Measurements from ENCODE around the gene C16orf78. TPM values are rescaled to one million over a fixed set of nuclear protein-coding genes. Genes with fewer than 3 reads are reported as not detected.

Gene C16orf78
- polyA plus RNA-seq, 1 donor (not counting 4 experiments of a cell fraction or from before 2014, with no cell fraction given): not detected

DNA sequence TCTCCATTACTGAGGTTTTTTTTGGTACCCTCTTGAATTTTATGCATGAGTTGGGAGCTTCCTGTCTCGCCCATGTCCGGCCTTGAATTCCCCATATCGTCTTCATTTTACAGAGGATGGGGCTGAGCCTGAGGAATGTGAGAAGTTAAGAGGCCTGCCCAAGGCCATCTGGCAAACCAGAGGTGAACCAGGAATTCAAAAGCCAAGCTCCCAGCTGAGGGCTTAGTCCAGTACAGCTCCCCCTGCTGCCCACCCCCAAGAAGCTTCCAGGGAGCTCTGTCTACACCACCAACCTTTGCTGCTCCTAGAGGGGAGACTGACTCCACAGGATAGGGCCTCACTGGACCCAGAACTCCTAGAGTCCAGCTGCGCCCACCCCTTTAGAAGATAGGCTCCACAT is 20.7 kb upstream of the C16orf78 start:
- H3K27ac ChIP-seq (ENCODE audit: control insufficient read depth, insufficient read depth, low read length): no peak overlapping the region
- no peaks in the 10 kb centered on the region for H3K36me3 ChIP-seq (ENCODE audit: control insufficient read depth in 2 of 2, extremely low read depth in 1 of 2, insufficient read depth in 2 of 2, low read length in 2 of 2)
- no peak overlapping the region for H3K9ac ChIP-seq (ENCODE audit: control insufficient read depth, extremely low read depth, insufficient read depth, low read length)
- H3K4me3 ChIP-seq (ENCODE audit: control insufficient read depth in 2 of 3, extremely low read depth in 1 of 3, insufficient read depth in 2 of 3, low read depth in 1 of 3, low read length in 3 of 3): no peak overlapping the region
- no peaks in the 10 kb centered on the region for H3K9me3 ChIP-seq (ENCODE audit: control insufficient read depth, low read depth, low read length)
- FAIRE-seq (no peak), DNase-seq (ENCODE audit: low read depth, low spot score) (no peak)
- H2AFZ ChIP-seq (ENCODE audit: control insufficient read depth, low read length): no peak overlapping the region
- H3K4me1 ChIP-seq (ENCODE audit: control insufficient read depth, extremely low read depth, insufficient read depth, low read length): no peaks in the 10 kb centered on the region
- dilution Hi-C loops (cut with MboI; ENCODE audit: extremely low pct_ligation_motif_present, low sequenced_read_pairs): no loop called here
- H3K79me2 ChIP-seq (ENCODE audit: control insufficient read depth, insufficient read depth, low read length): no peaks in the 10 kb centered on the region
- H3K9me1 ChIP-seq (ENCODE audit: control insufficient read depth, extremely low read depth, insufficient read depth, low read length): no peaks in the 10 kb centered on the region
- no peak for TF ChIP-seq EZH2 (IDR thresholded peaks at IDR 0.05; ENCODE audit: low read length)
- TF ChIP-seq, protein P1, sequence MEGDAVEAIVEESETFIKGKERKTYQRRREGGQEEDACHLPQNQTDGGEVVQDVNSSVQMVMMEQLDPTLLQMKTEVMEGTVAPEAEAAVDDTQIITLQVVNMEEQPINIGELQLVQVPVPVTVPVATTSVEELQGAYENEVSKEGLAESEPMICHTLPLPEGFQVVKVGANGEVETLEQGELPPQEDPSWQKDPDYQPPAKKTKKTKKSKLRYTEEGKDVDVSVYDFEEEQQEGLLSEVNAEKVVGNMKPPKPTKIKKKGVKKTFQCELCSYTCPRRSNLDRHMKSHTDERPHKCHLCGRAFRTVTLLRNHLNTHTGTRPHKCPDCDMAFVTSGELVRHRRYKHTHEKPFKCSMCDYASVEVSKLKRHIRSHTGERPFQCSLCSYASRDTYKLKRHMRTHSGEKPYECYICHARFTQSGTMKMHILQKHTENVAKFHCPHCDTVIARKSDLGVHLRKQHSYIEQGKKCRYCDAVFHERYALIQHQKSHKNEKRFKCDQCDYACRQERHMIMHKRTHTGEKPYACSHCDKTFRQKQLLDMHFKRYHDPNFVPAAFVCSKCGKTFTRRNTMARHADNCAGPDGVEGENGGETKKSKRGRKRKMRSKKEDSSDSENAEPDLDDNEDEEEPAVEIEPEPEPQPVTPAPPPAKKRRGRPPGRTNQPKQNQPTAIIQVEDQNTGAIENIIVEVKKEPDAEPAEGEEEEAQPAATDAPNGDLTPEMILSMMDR (optimal IDR thresholded peaks at IDR 0.05 in 1 of 3, IDR thresholded peaks at IDR 0.05 in 1 of 3, conservative IDR thresholded peaks at IDR 0.05 in 1 of 3; ENCODE audit: extremely low read depth in 1 of 3, insufficient read depth in 2 of 3, low read length in 3 of 3): peak in 2 of 3 experiments; percentile 17 to 23
- no peaks in the 10 kb centered on the region for H4K20me1 ChIP-seq (ENCODE audit: control insufficient read depth, extremely low read depth, insufficient read depth, low read length)
- no peak overlapping the region for H3K4me2 ChIP-seq (ENCODE audit: control insufficient read depth, extremely low read depth, insufficient read depth, low read depth, low read length)
- H3K27me3 ChIP-seq (ENCODE audit: control insufficient read depth, extremely low read depth, insufficient read depth, low read length): no peaks in the 10 kb centered on the region

DNA sequence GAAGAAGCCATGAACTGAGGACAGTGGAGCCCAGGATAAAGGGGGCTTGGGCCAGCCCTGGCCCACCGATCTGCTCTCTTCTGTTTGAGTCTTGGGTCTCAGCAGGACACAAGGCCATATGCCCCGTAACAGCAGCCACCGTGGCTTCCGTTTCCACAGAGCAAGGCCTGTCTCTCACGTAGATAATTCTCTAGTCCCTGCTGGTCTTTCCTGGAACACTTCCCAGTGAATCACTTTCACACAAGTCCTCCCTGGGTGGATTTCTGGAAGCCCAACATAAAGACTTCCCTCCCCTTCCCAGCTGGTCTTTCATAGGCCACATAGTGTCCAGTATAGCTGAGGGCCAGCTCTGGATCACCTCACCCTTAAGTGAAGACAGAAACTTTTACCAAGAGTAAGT is 19.9 kb upstream of the C16orf78 start:
- Histone ChIP-seq H3K9me1 (ENCODE audit: control insufficient read depth, extremely low read depth, insufficient read depth, low read length) (no peaks in the 10 kb centered on the region), H3K9ac (ENCODE audit: control insufficient read depth, extremely low read depth, insufficient read depth, low read length) (no peak overlapping the region), H3K36me3 (ENCODE audit: control insufficient read depth in 2 of 2, extremely low read depth in 1 of 2, insufficient read depth in 2 of 2, low read length in 2 of 2) (no peaks in the 10 kb centered on the region), H3K4me1 (ENCODE audit: control insufficient read depth, extremely low read depth, insufficient read depth, low read length) (no peaks in the 10 kb centered on the region), H2AFZ (ENCODE audit: control insufficient read depth, low read length) (no peak overlapping the region), H3K27me3 (ENCODE audit: control insufficient read depth, extremely low read depth, insufficient read depth, low read length) (no peaks in the 10 kb centered on the region), H3K27ac (ENCODE audit: control insufficient read depth, insufficient read depth, low read length) (no peak overlapping the region), H3K9me3 (ENCODE audit: control insufficient read depth, low read depth, low read length) (no peaks in the 10 kb centered on the region), H3K4me3 (ENCODE audit: control insufficient read depth in 2 of 3, extremely low read depth in 1 of 3, insufficient read depth in 2 of 3, low read depth in 1 of 3, low read length in 3 of 3) (no peak overlapping the region), H3K79me2 (ENCODE audit: control insufficient read depth, insufficient read depth, low read length) (no peaks in the 10 kb centered on the region), H4K20me1 (ENCODE audit: control insufficient read depth, extremely low read depth, insufficient read depth, low read length) (no peaks in the 10 kb centered on the region), H3K4me2 (ENCODE audit: control insufficient read depth, extremely low read depth, insufficient read depth, low read depth, low read length) (no peak overlapping the region)
- no peak for TF ChIP-seq EZH2 (IDR thresholded peaks at IDR 0.05; ENCODE audit: low read length)
- TF ChIP-seq, protein P1 (optimal IDR thresholded peaks at IDR 0.05 in 1 of 3, IDR thresholded peaks at IDR 0.05 in 1 of 3, conservative IDR thresholded peaks at IDR 0.05 in 1 of 3; ENCODE audit: extremely low read depth in 1 of 3, insufficient read depth in 2 of 3, low read length in 3 of 3): no peak
- FAIRE-seq: no peak
- no peak for DNase-seq (ENCODE audit: low read depth, low spot score)
- dilution Hi-C loops (cut with MboI; ENCODE audit: extremely low pct_ligation_motif_present, low sequenced_read_pairs): no loop called here

All from keratinocyte (primary cell).